ENCODE data around the gene P3R3URF.

- TF ChIP-seq CTCF (conservative IDR thresholded peaks at IDR 0.05), result no peak
- TF ChIP-seq EZH2 (IDR thresholded peaks at IDR 0.05; ENCODE audit: low read depth), result no peak
Measured at GRCh38 chr1:46133181-46133658, 43.1 kb downstream of the P3R3URF start.
